Measurements from ENCODE around the gene C11orf42.

- TF ChIP-seq EZH2 (IDR thresholded peaks at IDR 0.05) (no peak), POLR2AphosphoS5 (IDR thresholded peaks at IDR 0.05; ENCODE audit: borderline replicate concordance, low read depth, low read length) (no peak), FOXP2 (optimal IDR thresholded peaks at IDR 0.05; ENCODE audit: control extremely low read depth, extremely low read length, insufficient read depth) (no peak)
Measured at GRCh38 chr11:6249770-6250555, 44.6 kb downstream of the C11orf42 start.

Measured in SK-N-MC (cell line).